ENCODE results near the gene HS6ST2. TPM values are rescaled to one million over a fixed set of nuclear protein-coding genes. Genes with fewer than 3 reads are reported as not detected.

The HS6ST2 gene
- total and polyA plus RNA-seq, 3 donors from 2014 or later, result 3.7 to 13.3 (median 7.6) TPM

DNA sequence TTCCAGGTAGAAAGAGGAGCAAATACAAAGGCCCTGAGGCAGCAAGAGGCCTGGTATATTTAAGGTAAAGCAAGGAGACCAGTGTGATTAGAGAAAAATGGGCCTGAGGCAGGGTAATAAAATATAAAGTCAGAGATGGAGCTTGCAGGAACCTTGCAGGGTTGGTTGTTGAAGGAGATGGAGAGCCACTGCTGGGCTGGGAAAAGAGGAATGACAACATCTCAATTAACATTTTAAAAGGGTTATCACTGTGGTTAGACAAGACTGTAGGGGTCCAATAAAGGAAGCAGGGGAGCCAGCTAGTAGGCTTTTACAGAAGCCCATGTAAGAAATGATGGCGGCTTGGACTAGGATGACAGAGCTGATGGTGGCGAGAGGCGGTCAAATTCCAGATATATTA is 264.0 kb downstream of the HS6ST2 start:
- Histone ChIP-seq H3K9me3 (no peaks in the 10 kb centered on the region), H3K36me3 (ENCODE audit: low read depth, missing control alignments) (no peaks in the 10 kb centered on the region), H3K4me1 (no peaks in the 10 kb centered on the region), H3K27me3 (no peaks in the 10 kb centered on the region), H3K27ac (no peak overlapping the region), H3K4me3 (no peak overlapping the region)
- DNase-seq, result no peak
- intact Hi-C loops (cut with DNase I; ENCODE audit: low total_unique reads), result no loop called here
- TF ChIP-seq POLR2A (IDR thresholded peaks at IDR 0.05), result no peak
- TF ChIP-seq, protein P1, sequence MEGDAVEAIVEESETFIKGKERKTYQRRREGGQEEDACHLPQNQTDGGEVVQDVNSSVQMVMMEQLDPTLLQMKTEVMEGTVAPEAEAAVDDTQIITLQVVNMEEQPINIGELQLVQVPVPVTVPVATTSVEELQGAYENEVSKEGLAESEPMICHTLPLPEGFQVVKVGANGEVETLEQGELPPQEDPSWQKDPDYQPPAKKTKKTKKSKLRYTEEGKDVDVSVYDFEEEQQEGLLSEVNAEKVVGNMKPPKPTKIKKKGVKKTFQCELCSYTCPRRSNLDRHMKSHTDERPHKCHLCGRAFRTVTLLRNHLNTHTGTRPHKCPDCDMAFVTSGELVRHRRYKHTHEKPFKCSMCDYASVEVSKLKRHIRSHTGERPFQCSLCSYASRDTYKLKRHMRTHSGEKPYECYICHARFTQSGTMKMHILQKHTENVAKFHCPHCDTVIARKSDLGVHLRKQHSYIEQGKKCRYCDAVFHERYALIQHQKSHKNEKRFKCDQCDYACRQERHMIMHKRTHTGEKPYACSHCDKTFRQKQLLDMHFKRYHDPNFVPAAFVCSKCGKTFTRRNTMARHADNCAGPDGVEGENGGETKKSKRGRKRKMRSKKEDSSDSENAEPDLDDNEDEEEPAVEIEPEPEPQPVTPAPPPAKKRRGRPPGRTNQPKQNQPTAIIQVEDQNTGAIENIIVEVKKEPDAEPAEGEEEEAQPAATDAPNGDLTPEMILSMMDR (IDR thresholded peaks at IDR 0.05), result no peak
- WGBS, 2 donors, result 96% methylated on average over 3 of the region's 3 CpGs

DNA sequence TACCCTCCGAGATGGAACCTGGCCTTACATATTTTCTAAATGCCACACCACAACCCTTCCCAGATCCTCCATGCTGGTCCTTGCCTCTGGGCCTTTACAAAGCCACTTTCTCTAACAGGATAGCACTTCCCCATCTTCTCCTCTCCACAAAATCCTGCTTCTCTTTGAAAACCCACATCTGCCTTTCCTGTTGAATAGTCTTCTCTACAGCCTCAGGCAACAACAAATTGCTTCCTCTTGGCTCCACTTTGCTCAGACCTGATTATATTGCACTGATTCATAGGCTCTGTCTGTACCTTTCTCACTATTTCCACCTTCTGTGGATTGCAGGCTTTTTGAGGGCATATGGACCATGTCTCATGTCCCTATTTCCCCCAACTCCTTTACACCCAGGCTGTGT is 265.9 kb downstream of the HS6ST2 start:
- TF ChIP-seq POLR2A (IDR thresholded peaks at IDR 0.05), result no peak
- TF ChIP-seq, protein P1 (IDR thresholded peaks at IDR 0.05), result no peak
- WGBS, 2 donors, result 80 to 90% methylated on average over 1 of the region's 1 CpG
- intact Hi-C loops (cut with DNase I; ENCODE audit: low total_unique reads), result no loop called here
- H3K36me3 ChIP-seq (ENCODE audit: low read depth, missing control alignments), result no peaks in the 10 kb centered on the region
- no peak overlapping the region for H3K27ac ChIP-seq
- H3K27me3 ChIP-seq, result no peaks in the 10 kb centered on the region
- H3K4me1 ChIP-seq, result no peaks in the 10 kb centered on the region
- no peak overlapping the region for H3K4me3 ChIP-seq
- no peaks in the 10 kb centered on the region for H3K9me3 ChIP-seq
- DNase-seq, result no peak

- WGBS, 2 donors, result 73 to 89% methylated on average over 6 of the region's 6 CpGs
- no peak overlapping the region for H3K4me3 ChIP-seq
- H3K27ac ChIP-seq, result no peak overlapping the region
- H3K27me3 ChIP-seq, result no peaks in the 10 kb centered on the region
- no peaks in the 10 kb centered on the region for H3K4me1 ChIP-seq
- H3K36me3 ChIP-seq (ENCODE audit: low read depth, missing control alignments), result no peaks in the 10 kb centered on the region
- DNase-seq, result no peak
- TF ChIP-seq POLR2A (IDR thresholded peaks at IDR 0.05), result no peak
- TF ChIP-seq, protein P1 (IDR thresholded peaks at IDR 0.05), result no peak
- H3K9me3 ChIP-seq, result no peaks in the 10 kb centered on the region
- intact Hi-C loops (cut with DNase I; ENCODE audit: low total_unique reads), result no loop called here
These were observed 266.4 kb downstream of the HS6ST2 start for GRCh38 chrX:132692066-132692465.

DNA sequence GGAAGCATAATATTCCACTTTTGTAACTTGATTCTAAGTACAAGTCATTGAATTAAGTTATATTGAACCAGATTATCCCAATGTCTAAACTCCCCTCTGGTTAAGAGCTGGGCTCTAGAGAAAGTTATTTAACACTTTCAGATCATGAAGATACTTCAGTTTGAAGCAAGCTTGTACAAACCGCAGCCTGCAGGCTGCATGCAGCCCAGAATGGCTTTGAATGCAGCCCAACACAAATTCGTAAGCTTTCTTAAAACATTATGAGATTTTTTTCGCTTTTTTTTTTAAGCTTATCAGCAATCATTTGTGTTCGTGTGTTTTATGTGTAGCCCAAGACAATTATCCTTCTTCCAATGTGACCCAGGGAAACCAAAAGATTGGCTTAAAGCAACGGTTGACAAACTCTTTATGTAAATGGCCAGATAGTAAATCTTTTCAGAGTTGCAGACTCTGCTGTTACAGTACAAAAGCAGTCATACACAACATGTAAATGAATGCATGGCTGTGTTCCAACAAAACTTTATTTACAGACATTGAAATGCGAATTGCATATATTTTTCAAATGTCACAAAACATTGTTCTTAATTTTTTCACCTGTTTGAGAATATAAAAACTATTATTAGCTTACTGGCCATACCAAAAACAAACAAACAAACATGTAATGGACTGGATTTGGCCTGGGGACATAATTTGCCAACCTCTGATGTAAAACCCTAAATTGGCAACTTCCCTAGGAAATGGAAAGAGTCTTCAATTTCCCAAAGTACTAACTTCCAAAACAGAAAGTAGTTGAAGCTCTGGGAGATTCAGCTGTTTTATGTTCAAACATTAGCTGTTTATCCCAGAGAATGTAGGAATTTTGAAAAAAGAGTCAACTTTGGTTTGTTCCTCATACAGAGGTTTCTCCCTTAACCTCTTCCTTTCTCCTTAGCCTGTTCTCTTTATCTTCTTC is 268.5 kb downstream of the HS6ST2 start:
- Histone ChIP-seq H3K36me3 (ENCODE audit: low read depth, missing control alignments) (no peaks in the 10 kb centered on the region), H3K9me3 (no peaks in the 10 kb centered on the region), H3K4me3 (no peak overlapping the region), H3K27ac (no peak overlapping the region), H3K4me1 (no peaks in the 10 kb centered on the region), H3K27me3 (no peaks in the 10 kb centered on the region)
- 45 to 59% methylated on average over 6 of the region's 6 CpGs for WGBS, 2 donors
- DNase-seq, result no peak
- no peak for TF ChIP-seq POLR2A (IDR thresholded peaks at IDR 0.05)
- TF ChIP-seq, protein P1 (IDR thresholded peaks at IDR 0.05), result no peak
- intact Hi-C loops (cut with DNase I; ENCODE audit: low total_unique reads), result no loop called here

Data from testis (tissue), 3 donors.